ENCODE data around the gene FHL2. TPM values are rescaled to one million over a fixed set of nuclear protein-coding genes. Genes with fewer than 3 reads are reported as not detected.
"Not testable (repeated sequence)": the region's sequence is repeated elsewhere in the genome, so short reads cannot be mapped to it uniquely, and the experiment has no call there.

Gene FHL2
- total RNA-seq, 2 experiments from 2014 or later, result 3.4 to 4.1 TPM

DNA sequence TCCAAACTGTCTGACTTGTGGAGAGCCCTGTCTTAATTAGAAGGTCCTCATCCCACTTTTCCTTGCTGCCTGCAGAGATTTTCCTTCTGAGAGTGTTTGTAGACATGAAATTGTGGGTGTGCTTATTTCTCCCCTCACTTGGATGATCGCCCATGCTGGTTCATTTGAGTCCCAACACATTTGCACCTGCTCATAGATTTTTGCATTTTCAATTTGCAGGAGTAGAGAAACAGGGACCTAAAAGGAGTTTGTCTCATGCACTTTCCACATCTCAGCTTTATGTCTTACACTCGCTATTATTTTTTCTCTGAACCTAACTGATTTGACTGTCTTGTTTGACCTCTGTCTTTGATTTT lies 33.2 kb upstream of the FHL2 start:
- H3K4me3 Mint-ChIP-seq, result no peak overlapping the region
- ATAC-seq (no peak), DNase-seq (no peak)
- CTCF ChIA-PET, result no interaction called here
- H3K4me1 Mint-ChIP-seq, result peaks cover 5% of the 10 kb centered on the region
- H3K27ac Mint-ChIP-seq, result no peak overlapping the region
- H3K36me3 Mint-ChIP-seq, result no peaks in the 10 kb centered on the region
- H3K9me3 Mint-ChIP-seq (ENCODE audit: low read depth), result no peaks in the 10 kb centered on the region
- peaks cover 16% of the 10 kb centered on the region for H3K27me3 Mint-ChIP-seq

DNA sequence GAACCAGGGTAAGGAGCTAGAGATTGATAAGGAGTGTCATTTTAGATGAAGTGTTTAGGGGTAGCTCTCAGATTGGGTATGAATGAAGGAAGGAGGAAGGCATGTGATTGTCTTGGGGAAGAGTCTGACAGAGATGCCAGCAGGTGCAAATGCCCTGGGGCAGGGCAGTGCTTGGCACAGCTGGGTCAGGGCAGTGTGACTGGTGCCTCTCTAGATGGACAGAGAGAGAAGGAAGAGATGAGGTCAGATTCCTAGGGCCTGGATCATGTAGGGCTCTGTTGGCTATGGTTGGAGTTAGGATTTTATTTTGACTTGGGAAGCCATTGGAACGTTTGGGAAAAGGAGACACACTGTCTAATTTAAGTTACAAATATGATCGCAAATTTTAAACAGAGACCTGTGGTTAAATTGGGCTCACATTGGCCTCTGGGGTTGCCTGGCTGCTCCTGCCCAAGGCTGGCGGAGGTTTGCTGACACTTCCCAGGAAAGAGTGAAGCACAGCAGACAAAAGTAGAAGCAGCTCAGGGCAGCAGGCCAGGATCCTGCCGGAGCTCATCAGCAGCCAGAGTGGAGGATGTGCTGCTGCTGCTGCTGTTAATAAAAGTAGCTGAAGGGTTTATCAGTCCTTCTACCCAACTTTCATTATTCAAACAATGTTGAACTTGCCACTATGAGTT lies 32.7 kb upstream of the FHL2 start:
- Mint-ChIP-seq H3K27ac (no peak overlapping the region), H3K27me3 (peaks cover 17% of the 10 kb centered on the region), H3K4me1 (peaks cover 10% of the 10 kb centered on the region), H3K4me3 (no peak overlapping the region), H3K36me3 (no peaks in the 10 kb centered on the region), H3K9me3 (ENCODE audit: low read depth) (no peaks in the 10 kb centered on the region)
- CTCF ChIA-PET, result no interaction called here
- DNase-seq (no peak), ATAC-seq (no peak)

- Mint-ChIP-seq H3K27ac (no peak overlapping the region), H3K4me3 (no peak overlapping the region), H3K27me3 (peaks cover 23% of the 10 kb centered on the region), H3K36me3 (no peaks in the 10 kb centered on the region), H3K9me3 (ENCODE audit: low read depth) (no peaks in the 10 kb centered on the region), H3K4me1 (peaks cover 15% of the 10 kb centered on the region)
- DNase-seq, result no peak
- no peak for ATAC-seq
- CTCF ChIA-PET, result no interaction called here
These were observed 29.7 kb upstream of the FHL2 start for GRCh38 chr2:105428387-105429018.

- DNase-seq, result no peak
- Mint-ChIP-seq H3K36me3 (no peaks in the 10 kb centered on the region), H3K4me3 (no peak overlapping the region), H3K27ac (no peak overlapping the region), H3K4me1 (peaks cover 15% of the 10 kb centered on the region), H3K27me3 (peaks cover 25% of the 10 kb centered on the region), H3K9me3 (ENCODE audit: low read depth) (no peaks in the 10 kb centered on the region)
- CTCF ChIA-PET, result no interaction called here
- no peak for ATAC-seq
These were observed 28.6 kb upstream of the FHL2 start for GRCh38 chr2:105427485-105427884.

DNA sequence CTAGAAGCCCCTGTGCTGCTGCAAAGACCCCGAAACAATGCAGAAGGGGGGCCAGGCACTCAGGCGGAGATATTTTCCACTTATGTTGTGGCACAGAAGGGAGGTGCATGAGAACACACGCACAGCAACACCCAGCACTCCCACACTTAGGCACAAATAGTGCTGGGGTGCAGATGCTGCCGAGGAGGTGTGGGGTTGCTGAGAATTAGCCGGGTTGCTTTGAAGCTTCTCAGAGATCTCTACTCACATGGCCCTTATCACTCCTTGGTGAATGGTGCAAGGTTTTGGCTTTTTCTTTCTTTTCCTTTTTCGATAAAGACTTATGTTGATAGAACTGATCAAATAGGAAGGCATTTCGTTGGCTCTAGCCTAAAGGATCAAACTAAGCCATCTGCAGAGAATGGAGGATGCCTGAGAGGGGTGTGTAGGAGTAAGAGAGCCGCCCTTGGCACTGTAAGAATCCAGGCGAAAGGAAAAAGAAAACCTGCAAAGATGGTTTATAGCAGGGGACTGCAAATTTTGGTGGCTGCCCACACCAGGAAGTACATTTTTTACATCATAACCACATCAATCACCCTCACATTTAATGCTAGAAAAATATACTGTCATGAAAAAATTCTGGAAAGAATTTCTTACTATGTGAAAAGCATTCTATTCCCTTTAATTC lies 27.9 kb upstream of the FHL2 start:
- CTCF ChIA-PET, result no interaction called here
- peak; percentile 45 for ATAC-seq
- no peak overlapping the region for H3K27ac Mint-ChIP-seq
- H3K36me3 Mint-ChIP-seq, result no peaks in the 10 kb centered on the region
- no peak overlapping the region for H3K4me3 Mint-ChIP-seq
- H3K27me3 Mint-ChIP-seq, result peaks cover 29% of the 10 kb centered on the region
- H3K4me1 Mint-ChIP-seq, result peaks cover 15% of the 10 kb centered on the region
- DNase-seq, result no peak
- no peaks in the 10 kb centered on the region for H3K9me3 Mint-ChIP-seq (ENCODE audit: low read depth)

GRCh38 chr2:105425936-105426625 lies 27.2 kb upstream of the FHL2 start:
- H3K27ac Mint-ChIP-seq, result no peak overlapping the region
- H3K36me3 Mint-ChIP-seq, result no peaks in the 10 kb centered on the region
- CTCF ChIA-PET, result no interaction called here
- peaks cover 15% of the 10 kb centered on the region for H3K4me1 Mint-ChIP-seq
- DNase-seq (no peak), ATAC-seq (no peak)
- no peak overlapping the region for H3K4me3 Mint-ChIP-seq
- H3K27me3 Mint-ChIP-seq, result peaks cover 30% of the 10 kb centered on the region
- no peaks in the 10 kb centered on the region for H3K9me3 Mint-ChIP-seq (ENCODE audit: low read depth)

DNA sequence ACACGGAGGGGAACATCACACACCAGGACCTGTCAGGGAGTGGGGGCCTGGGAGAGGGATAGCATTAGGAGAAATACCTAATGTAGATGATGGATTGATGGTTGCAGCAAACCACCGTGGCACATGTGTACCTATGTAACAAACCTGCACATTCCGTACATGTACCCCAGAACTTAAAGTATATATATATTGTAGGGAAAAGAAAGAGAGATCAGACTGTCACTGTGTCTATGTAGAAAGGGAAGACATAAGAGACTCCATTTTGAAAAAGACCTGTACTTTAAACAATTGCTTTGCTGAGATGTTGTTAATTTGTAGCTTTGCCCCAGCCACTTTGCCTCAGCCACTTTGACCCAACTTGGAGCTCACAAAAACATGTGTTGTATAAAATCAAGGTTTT lies 26.0 kb upstream of the FHL2 start:
- CTCF ChIA-PET; H3K9me3 Mint-ChIP-seq (ENCODE audit: low read depth); H3K36me3 Mint-ChIP-seq; H3K27ac Mint-ChIP-seq; DNase-seq; ATAC-seq; H3K4me3 Mint-ChIP-seq: not testable (repeated sequence)
- H3K4me1 Mint-ChIP-seq, result peaks cover 15% of the 10 kb centered on the region
- H3K27me3 Mint-ChIP-seq, result peaks cover 30% of the 10 kb centered on the region

DNA sequence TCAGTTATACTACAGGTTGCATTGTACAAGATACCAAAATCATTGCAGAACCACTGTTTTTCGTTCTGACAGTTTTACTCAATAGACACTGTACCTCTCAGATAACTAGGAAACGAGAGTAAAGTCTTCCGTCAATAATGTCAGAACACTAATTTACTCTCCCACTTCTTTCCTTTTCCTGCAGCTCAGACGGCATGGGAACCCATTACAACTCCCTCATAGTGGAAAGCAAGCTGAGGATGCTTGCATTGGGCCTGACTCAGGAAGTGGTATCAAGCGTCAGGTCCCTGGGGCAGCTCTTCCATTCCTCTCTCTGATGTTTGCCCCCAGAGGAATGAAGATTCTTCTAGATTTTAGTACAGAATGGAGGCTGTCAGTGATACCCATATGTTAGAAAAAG lies 23.9 kb upstream of the FHL2 start:
- H3K27me3 Mint-ChIP-seq, result peaks cover 35% of the 10 kb centered on the region
- no peak for ATAC-seq
- CTCF ChIA-PET, result no interaction called here
- H3K9me3 Mint-ChIP-seq (ENCODE audit: low read depth), result no peaks in the 10 kb centered on the region
- no peak overlapping the region for H3K27ac Mint-ChIP-seq
- H3K4me3 Mint-ChIP-seq, result no peak overlapping the region
- H3K36me3 Mint-ChIP-seq, result no peaks in the 10 kb centered on the region
- peaks cover 16% of the 10 kb centered on the region for H3K4me1 Mint-ChIP-seq
- no peak for DNase-seq

DNA sequence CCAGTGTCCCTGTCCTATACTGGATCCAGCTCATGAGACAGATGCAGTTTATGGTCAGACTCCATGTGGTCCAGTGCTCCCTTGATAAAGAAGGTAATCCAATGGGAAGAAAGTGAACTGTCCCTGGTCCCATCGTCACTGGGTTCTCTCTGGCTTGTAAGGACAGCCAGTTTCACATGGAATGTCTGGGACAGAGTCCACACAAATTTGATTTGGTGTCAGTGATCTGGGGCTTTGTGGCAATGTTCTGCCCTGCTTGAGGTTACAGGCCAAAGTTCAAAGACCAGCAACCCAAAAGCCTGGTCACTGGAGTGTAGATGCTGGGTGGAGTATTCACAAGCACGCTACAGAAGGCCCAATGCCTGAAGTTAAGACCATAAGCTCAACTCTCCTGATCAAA lies 22.2 kb upstream of the FHL2 start:
- Mint-ChIP-seq H3K36me3 (no peaks in the 10 kb centered on the region), H3K9me3 (ENCODE audit: low read depth) (no peaks in the 10 kb centered on the region), H3K4me3 (no peak overlapping the region), H3K4me1 (peaks cover 3% of the 10 kb centered on the region), H3K27ac (no peak overlapping the region), H3K27me3 (peaks cover 41% of the 10 kb centered on the region)
- no peak for DNase-seq
- CTCF ChIA-PET, result no interaction called here
- no peak for ATAC-seq

DNA sequence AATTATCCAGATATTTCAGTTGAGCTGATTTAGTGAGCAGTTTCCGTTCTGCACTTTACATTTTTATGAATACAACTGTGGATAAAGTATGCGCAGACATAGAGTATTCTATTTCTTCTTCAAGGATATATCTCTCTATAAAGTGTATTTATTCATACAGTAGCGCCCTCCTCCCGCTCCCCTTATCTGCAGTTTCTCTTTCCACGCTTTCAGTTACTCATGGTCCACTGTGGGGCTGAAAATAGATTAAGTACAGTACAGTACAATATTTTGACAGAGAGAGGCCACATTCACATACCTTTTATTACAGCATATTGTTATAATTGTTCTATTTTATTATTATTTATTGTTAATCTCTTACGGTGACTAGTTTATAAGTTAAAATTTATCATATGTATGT lies 19.7 kb upstream of the FHL2 start:
- no peaks in the 10 kb centered on the region for H3K36me3 Mint-ChIP-seq
- no peak overlapping the region for H3K4me3 Mint-ChIP-seq
- no peak overlapping the region for H3K27ac Mint-ChIP-seq
- no peak for ATAC-seq
- H3K9me3 Mint-ChIP-seq (ENCODE audit: low read depth), result no peaks in the 10 kb centered on the region
- CTCF ChIA-PET, result no interaction called here
- no peak for DNase-seq
- peaks cover 2% of the 10 kb centered on the region for H3K4me1 Mint-ChIP-seq
- H3K27me3 Mint-ChIP-seq, result peaks cover 41% of the 10 kb centered on the region

- Mint-ChIP-seq H3K4me3 (no peak overlapping the region), H3K27me3 (peaks cover 40% of the 10 kb centered on the region), H3K36me3 (no peaks in the 10 kb centered on the region), H3K4me1 (peaks cover 2% of the 10 kb centered on the region), H3K27ac (no peak overlapping the region), H3K9me3 (ENCODE audit: low read depth) (no peaks in the 10 kb centered on the region)
- no peak for ATAC-seq
- no peak for DNase-seq
- CTCF ChIA-PET, result no interaction called here
These were observed 19.1 kb upstream of the FHL2 start for GRCh38 chr2:105417857-105418436.

DNA sequence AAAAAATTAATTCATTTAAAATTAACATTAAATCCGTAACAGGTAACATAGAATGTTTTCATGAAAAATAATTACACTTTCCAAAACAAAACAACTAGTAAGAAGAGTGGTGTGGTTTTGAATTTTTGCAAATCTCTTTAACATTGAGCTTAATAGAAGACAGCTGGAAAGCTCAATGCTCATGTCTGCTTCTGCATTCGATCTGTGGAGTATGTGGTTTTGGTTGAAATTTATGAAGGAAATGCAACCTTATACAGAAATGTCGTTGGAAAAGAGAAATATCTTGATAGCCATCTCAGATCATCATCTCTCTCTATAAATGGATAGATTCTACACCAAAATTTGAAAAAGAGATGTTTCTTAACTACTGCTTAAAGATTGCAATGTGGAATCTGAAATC lies 17.3 kb upstream of the FHL2 start:
- Mint-ChIP-seq H3K4me1 (peaks cover 2% of the 10 kb centered on the region), H3K4me3 (no peak overlapping the region), H3K36me3 (no peaks in the 10 kb centered on the region), H3K27ac (no peak overlapping the region), H3K9me3 (ENCODE audit: low read depth) (no peaks in the 10 kb centered on the region), H3K27me3 (peaks cover 40% of the 10 kb centered on the region)
- DNase-seq (no peak), ATAC-seq (no peak)
- CTCF ChIA-PET, result no interaction called here

GRCh38 chr2:105415007-105415406 lies 16.2 kb upstream of the FHL2 start:
- CTCF ChIA-PET, result no interaction called here
- H3K4me3 Mint-ChIP-seq, result no peak overlapping the region
- no peaks in the 10 kb centered on the region for H3K9me3 Mint-ChIP-seq (ENCODE audit: low read depth)
- no peak for ATAC-seq
- DNase-seq, result no peak
- H3K27ac Mint-ChIP-seq, result no peak overlapping the region
- peaks cover 2% of the 10 kb centered on the region for H3K4me1 Mint-ChIP-seq
- H3K27me3 Mint-ChIP-seq, result peaks cover 40% of the 10 kb centered on the region
- H3K36me3 Mint-ChIP-seq, result no peaks in the 10 kb centered on the region

Measured in activated CD8-positive, alpha-beta memory T cell treated with anti-CD3 and anti-CD28 coated beads, Interleukin-2, amount 10 ng/mL, durations not matched to agents 7 days and 5 days (primary cell).